Measurements from ENCODE around the gene RPGRIP1.

The RPGRIP1 gene

DNA sequence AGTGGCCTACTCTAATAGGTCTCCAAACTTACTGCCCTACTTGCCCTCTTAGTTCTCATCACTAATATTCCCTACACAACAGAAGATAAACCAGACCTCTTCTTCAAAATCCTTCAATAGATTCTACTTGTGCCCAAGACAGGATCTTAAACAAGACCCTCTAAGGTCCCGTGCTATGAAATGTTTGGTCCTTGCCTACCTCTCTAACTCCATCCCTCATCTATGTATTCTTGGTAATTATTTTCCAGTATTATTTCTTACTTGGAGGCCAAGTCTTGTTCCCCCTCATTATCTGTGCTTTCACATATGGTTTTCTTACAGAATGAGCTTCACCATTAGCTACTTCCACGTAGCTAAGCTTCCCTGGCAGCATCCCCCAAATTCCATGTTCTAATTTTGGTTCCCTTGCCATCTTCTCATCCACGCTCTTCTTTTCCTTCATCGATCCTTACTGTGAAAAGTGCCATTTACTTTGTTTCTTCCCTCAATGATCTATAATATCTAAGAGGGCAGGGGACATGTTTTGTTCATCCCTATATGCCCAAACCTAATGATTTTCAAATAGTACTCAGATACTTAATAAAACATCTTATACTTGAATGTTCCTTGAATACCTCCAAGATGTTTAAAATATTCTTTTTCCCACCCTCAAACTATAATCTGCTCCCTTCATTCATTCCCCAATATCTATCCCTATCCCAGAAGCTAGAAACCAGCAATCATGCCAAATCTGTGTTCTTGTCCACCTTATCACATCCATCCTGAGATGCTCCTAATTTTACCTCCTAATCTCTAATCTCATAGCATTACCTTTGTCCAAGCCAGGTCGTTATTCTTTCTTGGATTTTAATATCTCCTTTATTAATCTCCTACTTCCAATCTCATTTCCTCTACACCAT, 20.7 kb upstream of the RPGRIP1 start:
- DNase-seq (ENCODE audit: low read depth): no peak
- H3K4me3 ChIP-seq (ENCODE audit: low read depth, low read length): no peak overlapping the region

DNA sequence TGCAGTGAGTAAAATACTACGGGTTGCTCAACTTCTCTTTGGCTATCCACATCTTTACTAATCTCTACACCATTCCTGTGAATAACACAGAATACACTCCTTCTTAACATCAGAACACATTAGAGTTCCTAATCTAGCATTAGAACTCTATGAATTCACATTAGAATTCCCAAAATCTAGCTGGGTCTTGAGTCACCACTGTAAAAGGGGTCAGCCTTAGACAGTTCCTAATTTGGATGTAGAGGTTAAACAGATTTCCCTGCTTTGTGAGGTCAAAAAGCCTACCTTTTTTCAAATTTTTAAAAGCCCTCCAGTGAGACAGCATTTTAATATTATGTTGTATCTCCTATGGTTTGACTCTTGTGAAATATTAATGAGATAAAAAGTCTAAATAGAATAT, 18.1 kb upstream of the RPGRIP1 start:
- DNase-seq (ENCODE audit: low read depth): no peak
- no peak overlapping the region for H3K4me3 ChIP-seq (ENCODE audit: low read depth, low read length)
- no peak for TF ChIP-seq CTCF (conservative IDR thresholded peaks at IDR 0.05; ENCODE audit: low read depth, low read length)

More for the DNA sequence above, 20.7 kb upstream of the RPGRIP1 start:
- TF ChIP-seq CTCF (conservative IDR thresholded peaks at IDR 0.05; ENCODE audit: low read depth, low read length): no peak

DNA sequence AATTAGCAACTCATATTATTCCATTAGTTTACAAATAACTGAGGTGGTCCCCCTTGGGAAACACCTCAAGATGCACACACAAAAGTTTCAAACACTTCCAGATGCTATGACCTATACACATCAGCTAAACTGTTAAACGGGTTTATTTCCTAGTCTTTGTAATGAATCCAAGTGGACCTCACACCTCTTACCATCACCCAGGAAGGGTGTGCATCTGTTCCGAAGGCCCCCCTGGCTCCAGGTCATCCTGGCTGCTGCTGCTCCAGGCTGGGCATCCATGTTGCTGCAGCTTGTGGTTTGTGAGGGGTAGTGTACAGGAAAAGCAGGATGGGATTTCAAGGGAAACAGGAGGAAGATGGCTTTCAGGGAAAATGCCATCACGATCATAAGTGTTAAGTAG, 17.5 kb upstream of the RPGRIP1 start:
- no peak for TF ChIP-seq CTCF (conservative IDR thresholded peaks at IDR 0.05; ENCODE audit: low read depth, low read length)
- no peak for DNase-seq (ENCODE audit: low read depth)
- H3K4me3 ChIP-seq (ENCODE audit: low read depth, low read length): no peak overlapping the region

GRCh38 chr14:21263284-21264024, 16.4 kb upstream of the RPGRIP1 start:
- no peak for DNase-seq (ENCODE audit: low read depth)
- TF ChIP-seq CTCF (conservative IDR thresholded peaks at IDR 0.05; ENCODE audit: low read depth, low read length): no peak
- peak overlapping the region; percentile 13 for H3K4me3 ChIP-seq (ENCODE audit: low read depth, low read length)

DNA sequence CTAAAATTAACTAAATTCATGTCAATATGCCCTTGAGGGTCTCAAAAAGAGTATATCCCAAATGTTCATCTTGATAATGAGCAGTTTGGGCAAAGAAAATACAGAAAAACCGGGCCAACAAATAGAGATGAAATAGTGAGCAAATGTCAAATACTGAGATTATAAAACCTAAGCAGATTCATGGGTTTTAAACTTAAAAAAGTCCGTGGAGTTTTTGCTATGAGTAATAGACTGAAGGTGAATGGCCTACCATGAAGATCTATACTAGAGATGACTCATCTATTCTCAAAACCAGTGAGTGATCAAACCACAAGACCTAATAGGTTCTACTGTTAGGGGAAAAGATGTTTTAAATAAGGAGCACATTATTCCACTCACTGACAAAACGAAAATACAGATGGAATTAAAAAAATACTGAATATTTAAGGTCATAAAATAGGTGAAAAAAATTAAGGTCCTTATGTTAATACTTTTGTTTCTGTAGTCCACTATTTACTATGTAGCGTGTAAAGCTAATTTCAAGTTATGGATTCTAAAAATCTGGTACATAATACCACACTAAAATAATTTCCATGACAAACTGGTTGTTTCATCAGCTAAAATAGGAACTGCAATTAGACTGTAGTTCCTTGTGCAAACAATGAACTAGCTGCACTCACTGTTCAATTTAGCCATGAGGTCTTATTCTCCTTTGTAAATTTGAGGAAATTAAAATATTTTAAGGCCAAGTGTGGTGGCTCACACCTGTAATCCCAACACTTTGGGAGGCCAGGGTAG, 15.7 kb upstream of the RPGRIP1 start:
- no peak for TF ChIP-seq CTCF (conservative IDR thresholded peaks at IDR 0.05; ENCODE audit: low read depth, low read length)
- peak; percentile 88 for DNase-seq (ENCODE audit: low read depth)
- H3K4me3 ChIP-seq (ENCODE audit: low read depth, low read length): no peak overlapping the region

DNA sequence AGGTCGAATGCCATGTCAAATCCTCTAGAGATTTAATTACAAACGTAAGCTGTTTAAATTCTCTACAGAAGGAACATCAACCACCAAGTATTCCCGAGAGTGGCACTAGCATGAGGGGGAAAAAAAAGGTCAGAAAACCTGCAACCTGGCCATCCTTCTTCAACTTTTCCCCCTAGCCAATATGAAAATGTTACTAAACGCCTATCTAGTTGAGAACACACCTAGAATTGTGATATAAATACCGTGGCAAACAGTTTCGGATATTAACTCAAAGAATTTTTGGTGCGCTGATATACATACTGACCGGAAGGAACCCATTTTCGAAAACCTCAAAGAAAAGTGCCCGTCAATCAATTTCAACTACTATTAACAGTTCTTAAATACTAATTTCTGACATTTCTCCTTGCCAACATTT, 12.4 kb upstream of the RPGRIP1 start:
- DNase-seq (ENCODE audit: low read depth): no peak
- TF ChIP-seq CTCF (conservative IDR thresholded peaks at IDR 0.05; ENCODE audit: low read depth, low read length): no peak
- peak overlapping the region; percentile 79 for H3K4me3 ChIP-seq (ENCODE audit: low read depth, low read length)
